Neural cell (in vitro differentiated cells): ENCODE data around the gene PDZD4.

Source experiments
- CTCF ChIP-seq: fragments of 450-650 bp; IDR thresholded peaks from 2 replicates; pipeline ENCODE4 v1.5.1; 2014; ENCODE audit warnings: antibody characterized with exemption, mild to moderate bottlenecking, moderate library complexity; ENCODE audit not compliant: poor library complexity, severe bottlenecking
- EZH2 ChIP-seq: fragments of 200-600, 300-800 bp; shearing (Covaris generic), sonication (generic); IDR thresholded peaks from 2 replicates; pipeline ENCODE4 v1.6.1; 2014; ENCODE audit warnings: antibody characterized with exemption, low read length, borderline replicate concordance, mild to moderate bottlenecking; ENCODE audit not compliant: insufficient read depth, poor library complexity, severe bottlenecking

GRCh38 chrX:153763298-153763932, 66.9 kb downstream of the PDZD4 start:
- TF ChIP-seq EZH2, result no peak
- no peak for TF ChIP-seq CTCF
